HCT116 (cell line): ENCODE data around the gene F2RL2. TPM values are rescaled to one million over a fixed set of nuclear protein-coding genes. Genes with fewer than 3 reads are reported as not detected.

ENCODE experiments used
- ATAC-seq: fragments of 200-7000 bp; cut with Tn5 transposase; 2 replicates; pipeline ENCODE4 v1.9.1; 2020; ENCODE audit warnings: mild to moderate bottlenecking, moderate library complexity
- BruUV-seq: library from RNA; stranded (reverse); fragments of 400-500 nt; replicated peaks from 2 replicates; lab custom pipeline; 2021; lab: Mats Ljungman, UMichigan
- CTCF ChIA-PET: fragments of 300-600 bp; sonication (Branson Sonifier 250); formaldehyde crosslinking; loops from one replicate; lab custom pipeline; 2021; ENCODE audit warnings: antibody characterized with exemption; lab: Charles Lee
- POLR2A ChIA-PET: fragments of 300-600, 350-600 bp; sonication (Branson Sonifier 250); formaldehyde crosslinking; loops from one replicate; lab custom pipeline; 2021; ENCODE audit warnings: antibody characterized with exemption; lab: Charles Lee
- RAD21 ChIA-PET, 2 experiments: fragments of 300-600 bp; sonication (Branson Sonifier 250); formaldehyde crosslinking; loops; one replicate each; lab custom pipeline; 2023; ENCODE audit warnings: low total read pairs in 2 of 2; ENCODE audit not compliant: uncharacterized antibody in 2 of 2, unreplicated experiment in 2 of 2, low non-redundant PET in 1 of 2; lab: Charles Lee
- DNase-seq: peaks from one replicate; pipeline ENCODE4 v3.0.0-alpha.2; 2010; ENCODE audit warnings: low read depth, low spot score
- H2AFZ ChIP-seq: fragments of 200-600 bp; shearing (Covaris generic), sonication (generic); 2 replicates; pipeline ENCODE4 v1.6.1; 2017; ENCODE audit warnings: low read depth, mixed run types, mixed read lengths, antibody characterized with exemption, low read length; ENCODE audit not compliant: poor library complexity, severe bottlenecking
- H3K27ac ChIP-seq: 2 replicates; pipeline ENCODE4 v1.5.1; 2012; ENCODE audit warnings: low read depth, low read length
- H3K27me3 ChIP-seq: fragments of 200-600 bp; sonication (generic); 2 replicates; pipeline ENCODE4 v1.6.1; 2016; ENCODE audit warnings: mixed run types, low read length, mixed read lengths; ENCODE audit not compliant: insufficient read depth
- H3K36me3 ChIP-seq, 2 experiments: fragments of 200-500 bp in 1 of 2; fragments of 200-600 bp in 1 of 2; sonication (Bioruptor generic) in 1 of 2; sonication (generic) in 1 of 2; 2 replicates each; pipeline versions ENCODE4 v1.5.1 to v1.6.1; 2014 to 2016; ENCODE audit warnings: low read length in 2 of 2, inconsistent platforms in 1 of 2, mixed read lengths in 1 of 2, mixed run types in 1 of 2; ENCODE audit not compliant: insufficient read depth in 2 of 2, control insufficient read depth in 1 of 2
- H3K4me1 ChIP-seq, 2 experiments: fragments of 200-600 bp in 1 of 2; sonication (generic) in 1 of 2; 2 replicates each; pipeline versions ENCODE4 v1.5.1 to v1.6.1; 2012 to 2017; ENCODE audit warnings: low read length in 2 of 2, inconsistent platforms in 1 of 2, mild to moderate bottlenecking in 1 of 2, mixed read lengths in 1 of 2, mixed run types in 1 of 2, moderate library complexity in 1 of 2; ENCODE audit not compliant: insufficient read depth in 2 of 2, control insufficient read depth in 1 of 2
- H3K4me2 ChIP-seq: fragments of 200-600 bp; sonication (generic); 2 replicates; pipeline ENCODE4 v1.6.1; 2017; ENCODE audit warnings: mixed run types, low read length, mixed read lengths
- H3K4me3 ChIP-seq, 2 experiments: fragments of 200-600 bp in 1 of 2; sonication (generic) in 1 of 2; replicated peaks in 1 of 2; 2 replicates each; pipeline ENCODE4 v1.5.1; 2011 to 2016; ENCODE audit warnings: low read length in 2 of 2, control low read depth in 1 of 2, low read depth in 1 of 2, mild to moderate bottlenecking in 1 of 2, mixed read lengths in 1 of 2, mixed run types in 1 of 2
- H3K79me2 ChIP-seq: fragments of 200-600 bp; sonication (generic); 2 replicates; pipeline ENCODE4 v1.6.1; 2017; ENCODE audit warnings: mild to moderate bottlenecking, mixed run types, low read length, moderate library complexity, mixed read lengths; ENCODE audit not compliant: insufficient read depth
- H3K9ac ChIP-seq: fragments of 200-600 bp; sonication (generic); 2 replicates; pipeline ENCODE4 v1.6.1; 2016; ENCODE audit warnings: low read length, mixed read lengths
- H3K9me2 ChIP-seq: fragments of 200-600 bp; sonication (generic), shearing (Covaris generic); 2 replicates; pipeline ENCODE4 v1.6.1; 2017; ENCODE audit warnings: mixed run types, mild to moderate bottlenecking, moderate library complexity; ENCODE audit not compliant: insufficient read depth
- H3K9me3 ChIP-seq, 2 experiments: fragments of 200-500 bp in 1 of 2; fragments of 200-600 bp in 1 of 2; sonication (Bioruptor generic) in 1 of 2; sonication (generic) in 1 of 2; 2 replicates each; pipeline ENCODE4 v1.6.1; 2014 to 2017; ENCODE audit warnings: low read length in 2 of 2, mixed read lengths in 2 of 2, inconsistent platforms in 1 of 2, low read depth in 1 of 2, mild to moderate bottlenecking in 1 of 2, mixed run types in 1 of 2, moderate library complexity in 1 of 2; ENCODE audit not compliant: control insufficient read depth in 1 of 2, insufficient read depth in 1 of 2
- H4K20me1 ChIP-seq: fragments of 200-600 bp; sonication (generic), shearing (Covaris generic); 2 replicates; pipeline ENCODE4 v1.6.1; 2017; ENCODE audit warnings: mixed run types, mild to moderate bottlenecking, moderate library complexity; ENCODE audit not compliant: insufficient read depth
- CBX3 ChIP-seq: IDR thresholded peaks from 2 replicates; pipeline ENCODE4 v1.6.1; 2012; ENCODE audit warnings: low read depth
- CEBPB ChIP-seq: IDR thresholded peaks from 2 replicates; pipeline ENCODE4 v1.6.1; 2012; ENCODE audit warnings: low read depth
- EGR1 ChIP-seq: IDR thresholded peaks from 2 replicates; pipeline ENCODE4 v1.6.1; 2012; ENCODE audit warnings: low read depth
- ELF1 ChIP-seq: IDR thresholded peaks from 2 replicates; pipeline ENCODE4 v1.6.1; 2012; ENCODE audit warnings: low read depth, borderline replicate concordance
- EZH2 ChIP-seq: fragments of 200-600 bp; sonication (generic); IDR thresholded peaks from 2 replicates; pipeline ENCODE4 v1.6.1; 2017; ENCODE audit warnings: antibody characterized with exemption, mixed run types
- EZH2phosphoT487 ChIP-seq: fragments of 200-600 bp; IDR thresholded peaks from 2 replicates; pipeline ENCODE4 v1.6.1; 2018; ENCODE audit warnings: antibody characterized with exemption, borderline replicate concordance
- FOSL1 ChIP-seq: IDR thresholded peaks from 2 replicates; pipeline ENCODE4 v1.6.1; 2012; ENCODE audit warnings: low read depth
- JUND ChIP-seq: IDR thresholded peaks from 2 replicates; pipeline ENCODE4 v1.6.1; 2012
- POLR2A ChIP-seq: IDR thresholded peaks from 2 replicates; pipeline ENCODE4 v1.7.0; 2011; ENCODE audit warnings: borderline replicate concordance; ENCODE audit not compliant: insufficient read depth, insufficient read length; ENCODE audit errors: extremely low read depth
- RAD21 ChIP-seq: IDR thresholded peaks from 2 replicates; pipeline ENCODE4 v1.6.1; 2012; ENCODE audit warnings: low read depth, mild to moderate bottlenecking
- SIN3A ChIP-seq: IDR thresholded peaks from 2 replicates; pipeline ENCODE4 v1.6.1; 2012; ENCODE audit warnings: low read depth
- SP1 ChIP-seq: IDR thresholded peaks from 2 replicates; pipeline ENCODE4 v1.6.1; 2012; ENCODE audit warnings: low read depth
- YY1 ChIP-seq: IDR thresholded peaks from 2 replicates; pipeline ENCODE4 v1.6.1; 2011; ENCODE audit warnings: low read length, low read depth, moderate library complexity, mild to moderate bottlenecking; ENCODE audit not compliant: insufficient replicate concordance; ENCODE audit errors: extremely low read depth
- ZBTB33 ChIP-seq: IDR thresholded peaks from 2 replicates; pipeline ENCODE4 v1.6.1; 2011; ENCODE audit warnings: mild to moderate bottlenecking, low read length, moderate library complexity; ENCODE audit not compliant: insufficient replicate concordance; ENCODE audit errors: extremely low read depth
- ZFX ChIP-seq: fragments of 450-650 bp; IDR thresholded peaks from 2 replicates; pipeline ENCODE4 v1.6.1; 2017
- ZNF274 ChIP-seq: fragments of 200-500 bp; sonication (Bioruptor generic); IDR thresholded peaks from 2 replicates; pipeline ENCODE4 v1.6.1; 2014; ENCODE audit warnings: mild to moderate bottlenecking, low read depth, low read length, inconsistent platforms
- intact Hi-C: fragments of 100-400 bp; cut with micrococcal nuclease; formaldehyde crosslinking; loops from 2 replicates; pipeline ENCODE4 v1.10.0; 2022
- total RNA-seq: library from RNA; stranded (reverse); gene quantifications from one replicate; pipeline ENCODE4 v1.2.1, GENCODE V29; 2021; ENCODE audit not compliant: unreplicated experiment
- TF ChIP-seq, protein P1 (sequence below): IDR thresholded peaks from 2 replicates; pipeline ENCODE4 v1.6.1; 2012; ENCODE audit warnings: low read depth
- TF ChIP-seq, protein P2 (sequence below), 3 experiments: fragments of 200-600 bp in 1 of 3; sonication (generic) in 1 of 3; IDR thresholded peaks in 2 of 3; conservative IDR thresholded peaks in 1 of 3; 2 replicates each; pipeline ENCODE4 v1.5.1; 2012 to 2017; ENCODE audit warnings: low read depth in 2 of 3, low read length in 2 of 3, antibody characterized with exemption in 1 of 3, borderline replicate concordance in 1 of 3, control low read depth in 1 of 3, mild to moderate bottlenecking in 1 of 3, mixed read lengths in 1 of 3, mixed run types in 1 of 3, moderate library complexity in 1 of 3; ENCODE audit not compliant: insufficient read depth in 1 of 3
- TF ChIP-seq, protein P3 (sequence below): IDR thresholded peaks from 2 replicates; pipeline ENCODE4 v1.6.1; 2012

Gene F2RL2
- total RNA-seq, 1 experiment from 2014 or later, result 0.07 TPM

DNA sequence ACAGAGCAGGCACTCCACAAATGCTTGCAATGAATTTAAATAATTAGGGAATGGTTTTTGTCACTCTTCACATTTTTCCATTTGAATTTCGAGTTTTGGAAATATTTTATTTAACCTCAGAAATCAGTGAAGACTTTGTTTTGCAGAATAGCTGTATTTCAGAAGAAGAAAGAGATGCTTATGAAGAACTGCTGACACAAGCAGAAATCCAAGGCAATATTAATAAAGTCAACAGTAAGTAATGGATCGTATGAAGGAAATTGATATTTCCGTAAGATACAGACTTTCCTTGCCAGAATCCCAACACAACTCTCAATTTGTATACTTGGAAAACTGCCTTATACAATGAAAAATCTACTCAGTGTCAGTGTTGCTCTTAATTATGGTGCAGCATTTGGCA is 30.5 kb downstream of the F2RL2 start:
- ATAC-seq, result no peak
- H3K9me3 ChIP-seq, result no peaks in the 10 kb centered on the region
- H3K4me3 ChIP-seq, result no peak overlapping the region
- TF ChIP-seq, protein P1, sequence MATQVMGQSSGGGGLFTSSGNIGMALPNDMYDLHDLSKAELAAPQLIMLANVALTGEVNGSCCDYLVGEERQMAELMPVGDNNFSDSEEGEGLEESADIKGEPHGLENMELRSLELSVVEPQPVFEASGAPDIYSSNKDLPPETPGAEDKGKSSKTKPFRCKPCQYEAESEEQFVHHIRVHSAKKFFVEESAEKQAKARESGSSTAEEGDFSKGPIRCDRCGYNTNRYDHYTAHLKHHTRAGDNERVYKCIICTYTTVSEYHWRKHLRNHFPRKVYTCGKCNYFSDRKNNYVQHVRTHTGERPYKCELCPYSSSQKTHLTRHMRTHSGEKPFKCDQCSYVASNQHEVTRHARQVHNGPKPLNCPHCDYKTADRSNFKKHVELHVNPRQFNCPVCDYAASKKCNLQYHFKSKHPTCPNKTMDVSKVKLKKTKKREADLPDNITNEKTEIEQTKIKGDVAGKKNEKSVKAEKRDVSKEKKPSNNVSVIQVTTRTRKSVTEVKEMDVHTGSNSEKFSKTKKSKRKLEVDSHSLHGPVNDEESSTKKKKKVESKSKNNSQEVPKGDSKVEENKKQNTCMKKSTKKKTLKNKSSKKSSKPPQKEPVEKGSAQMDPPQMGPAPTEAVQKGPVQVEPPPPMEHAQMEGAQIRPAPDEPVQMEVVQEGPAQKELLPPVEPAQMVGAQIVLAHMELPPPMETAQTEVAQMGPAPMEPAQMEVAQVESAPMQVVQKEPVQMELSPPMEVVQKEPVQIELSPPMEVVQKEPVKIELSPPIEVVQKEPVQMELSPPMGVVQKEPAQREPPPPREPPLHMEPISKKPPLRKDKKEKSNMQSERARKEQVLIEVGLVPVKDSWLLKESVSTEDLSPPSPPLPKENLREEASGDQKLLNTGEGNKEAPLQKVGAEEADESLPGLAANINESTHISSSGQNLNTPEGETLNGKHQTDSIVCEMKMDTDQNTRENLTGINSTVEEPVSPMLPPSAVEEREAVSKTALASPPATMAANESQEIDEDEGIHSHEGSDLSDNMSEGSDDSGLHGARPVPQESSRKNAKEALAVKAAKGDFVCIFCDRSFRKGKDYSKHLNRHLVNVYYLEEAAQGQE, result no peak
- TF ChIP-seq, protein P2, sequence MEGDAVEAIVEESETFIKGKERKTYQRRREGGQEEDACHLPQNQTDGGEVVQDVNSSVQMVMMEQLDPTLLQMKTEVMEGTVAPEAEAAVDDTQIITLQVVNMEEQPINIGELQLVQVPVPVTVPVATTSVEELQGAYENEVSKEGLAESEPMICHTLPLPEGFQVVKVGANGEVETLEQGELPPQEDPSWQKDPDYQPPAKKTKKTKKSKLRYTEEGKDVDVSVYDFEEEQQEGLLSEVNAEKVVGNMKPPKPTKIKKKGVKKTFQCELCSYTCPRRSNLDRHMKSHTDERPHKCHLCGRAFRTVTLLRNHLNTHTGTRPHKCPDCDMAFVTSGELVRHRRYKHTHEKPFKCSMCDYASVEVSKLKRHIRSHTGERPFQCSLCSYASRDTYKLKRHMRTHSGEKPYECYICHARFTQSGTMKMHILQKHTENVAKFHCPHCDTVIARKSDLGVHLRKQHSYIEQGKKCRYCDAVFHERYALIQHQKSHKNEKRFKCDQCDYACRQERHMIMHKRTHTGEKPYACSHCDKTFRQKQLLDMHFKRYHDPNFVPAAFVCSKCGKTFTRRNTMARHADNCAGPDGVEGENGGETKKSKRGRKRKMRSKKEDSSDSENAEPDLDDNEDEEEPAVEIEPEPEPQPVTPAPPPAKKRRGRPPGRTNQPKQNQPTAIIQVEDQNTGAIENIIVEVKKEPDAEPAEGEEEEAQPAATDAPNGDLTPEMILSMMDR (IDR thresholded peaks at IDR 0.05 in 2 of 3, conservative IDR thresholded peaks at IDR 0.05 in 1 of 3; ENCODE audit: borderline replicate concordance in 1 of 3, insufficient read depth in 1 of 3, low read depth in 2 of 3, low read length in 2 of 3), result no peak
- TF ChIP-seq JUND (no peak), ZFX (no peak), CBX3 (no peak), FOSL1 (no peak), SP1 (no peak), EZH2phosphoT487 (no peak), YY1 (no peak), CEBPB (no peak), ELF1 (no peak), RAD21 (no peak), EZH2 (no peak), ZBTB33 (no peak), EGR1 (no peak), ZNF274 (no peak), POLR2A (no peak), SIN3A (no peak)
- TF ChIP-seq, protein P3, sequence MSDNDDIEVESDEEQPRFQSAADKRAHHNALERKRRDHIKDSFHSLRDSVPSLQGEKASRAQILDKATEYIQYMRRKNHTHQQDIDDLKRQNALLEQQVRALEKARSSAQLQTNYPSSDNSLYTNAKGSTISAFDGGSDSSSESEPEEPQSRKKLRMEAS, result no peak
- RAD21 ChIA-PET, result no interaction called here
- no peaks in the 10 kb centered on the region for H4K20me1 ChIP-seq
- no TSS peak for BruUV-seq
- intact Hi-C loops, result no loop called here
- H3K4me2 ChIP-seq, result no peak overlapping the region
- H2AFZ ChIP-seq, result no peak overlapping the region
- no peaks in the 10 kb centered on the region for H3K36me3 ChIP-seq
- no peaks in the 10 kb centered on the region for H3K27me3 ChIP-seq
- peaks cover 2% of the 10 kb centered on the region; the same call in 1 of the 2 replicates for H3K9me2 ChIP-seq
- no peak overlapping the region for H3K27ac ChIP-seq
- no peaks in the 10 kb centered on the region for H3K79me2 ChIP-seq
- H3K4me1 ChIP-seq, result no peaks in the 10 kb centered on the region
- POLR2A ChIA-PET, result no interaction called here
- DNase-seq, result no peak
- CTCF ChIA-PET, result interaction anchor here (1.4 kb wide), 1 partner anchor 9 kb away, joined by 4 read pairs; no protein-coding TSS in a partner anchor
- H3K9ac ChIP-seq, result no peak overlapping the region
